Osteocyte (in vitro differentiated cells): ENCODE measurements around the gene TMC7. TPM values are rescaled to one million over a fixed set of nuclear protein-coding genes. Genes with fewer than 3 reads are reported as not detected.

Experiments
- DNase-seq: peaks from one replicate; pipeline ENCODE4 v3.0.0; 2021; ENCODE audit warnings: mixed read lengths; ENCODE audit not compliant: unreplicated experiment; ENCODE audit errors: extremely low spot score
- H3K27ac Mint-ChIP-seq: one replicate; pipeline ENCODE4 v1.8.0; 2021; ENCODE audit warnings: mild to moderate bottlenecking, mixed read lengths; ENCODE audit not compliant: unreplicated experiment
- H3K27me3 Mint-ChIP-seq: one replicate; pipeline ENCODE4 v1.8.0; 2021; ENCODE audit warnings: mixed read lengths; ENCODE audit not compliant: unreplicated experiment
- H3K36me3 Mint-ChIP-seq: one replicate; pipeline ENCODE4 v1.8.0; 2021; ENCODE audit warnings: mixed read lengths; ENCODE audit not compliant: unreplicated experiment
- H3K4me1 Mint-ChIP-seq: one replicate; pipeline ENCODE4 v1.8.0; 2021; ENCODE audit warnings: mixed read lengths; ENCODE audit not compliant: unreplicated experiment
- H3K4me3 Mint-ChIP-seq: one replicate; pipeline ENCODE4 v1.8.0; 2021; ENCODE audit warnings: mild to moderate bottlenecking, moderate library complexity, mixed read lengths; ENCODE audit not compliant: unreplicated experiment
- H3K9me3 Mint-ChIP-seq: one replicate; pipeline ENCODE4 v1.8.0; 2021; ENCODE audit warnings: mixed read lengths; ENCODE audit not compliant: unreplicated experiment
- CTCF ChIP-seq: fragments of 200-600 bp; sonication (generic); IDR thresholded peaks from 2 replicates; pipeline ENCODE4 v1.5.0; 2021; ENCODE audit warnings: antibody characterized with exemption, mild to moderate bottlenecking, moderate library complexity
- total RNA-seq: library from RNA; stranded (reverse); gene quantifications from 2 replicates; pipeline ENCODE4 v1.2.1, GENCODE V29; 2021

TMC7 gene
- total RNA-seq, 1 donor from 2014 or later: 1.2 TPM

DNA sequence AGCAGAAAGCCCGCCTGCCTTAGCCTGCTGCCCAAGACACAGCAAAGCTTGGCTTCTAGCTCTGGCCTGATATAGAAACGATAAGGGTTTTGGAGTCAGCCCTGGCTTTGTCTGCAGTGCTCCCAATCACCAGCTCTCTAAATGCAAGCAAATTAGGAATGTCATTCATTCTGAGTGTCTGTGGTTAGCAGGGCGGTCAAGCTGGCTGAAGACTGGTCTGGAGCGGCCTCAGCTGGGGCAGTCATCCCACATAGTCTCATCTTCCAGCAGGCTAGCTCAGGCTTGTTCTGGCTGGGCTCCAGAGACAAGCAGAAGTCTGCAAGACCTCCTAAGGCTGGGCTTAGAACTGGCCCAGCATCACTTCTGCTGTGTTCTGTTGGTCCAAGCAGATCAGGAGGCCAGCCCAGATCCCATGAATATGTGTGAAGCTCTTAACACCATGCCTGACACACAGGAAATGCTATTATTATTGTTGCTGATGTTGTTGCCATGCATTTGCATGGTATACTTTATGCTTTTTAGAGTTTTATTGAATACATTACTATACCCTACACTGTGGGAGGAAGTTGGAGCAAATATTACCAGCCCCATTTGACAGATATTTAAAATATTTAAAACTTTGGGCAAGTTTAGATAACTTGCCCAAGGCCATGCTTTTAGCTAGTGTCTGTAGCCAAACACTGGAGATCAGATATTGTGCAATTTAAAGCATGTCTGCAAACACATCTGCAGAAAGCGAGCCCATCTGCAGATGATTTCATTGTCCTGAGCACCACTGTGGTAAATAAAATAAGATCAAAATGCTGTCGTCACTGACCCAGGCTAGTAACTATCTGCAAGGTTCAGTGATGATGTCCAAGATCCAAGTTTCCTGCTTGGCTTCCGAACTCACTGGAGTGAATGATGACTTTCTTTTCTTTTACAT lies 24.8 kb downstream of the TMC7 start:
- Mint-ChIP-seq H3K27ac (no peak overlapping the region), H3K36me3 (peaks cover 11% of the 10 kb centered on the region), H3K4me3 (no peak overlapping the region), H3K27me3 (no peaks in the 10 kb centered on the region), H3K9me3 (no peaks in the 10 kb centered on the region), H3K4me1 (no peaks in the 10 kb centered on the region)
- DNase-seq: no peak
- no peak for TF ChIP-seq CTCF

DNA sequence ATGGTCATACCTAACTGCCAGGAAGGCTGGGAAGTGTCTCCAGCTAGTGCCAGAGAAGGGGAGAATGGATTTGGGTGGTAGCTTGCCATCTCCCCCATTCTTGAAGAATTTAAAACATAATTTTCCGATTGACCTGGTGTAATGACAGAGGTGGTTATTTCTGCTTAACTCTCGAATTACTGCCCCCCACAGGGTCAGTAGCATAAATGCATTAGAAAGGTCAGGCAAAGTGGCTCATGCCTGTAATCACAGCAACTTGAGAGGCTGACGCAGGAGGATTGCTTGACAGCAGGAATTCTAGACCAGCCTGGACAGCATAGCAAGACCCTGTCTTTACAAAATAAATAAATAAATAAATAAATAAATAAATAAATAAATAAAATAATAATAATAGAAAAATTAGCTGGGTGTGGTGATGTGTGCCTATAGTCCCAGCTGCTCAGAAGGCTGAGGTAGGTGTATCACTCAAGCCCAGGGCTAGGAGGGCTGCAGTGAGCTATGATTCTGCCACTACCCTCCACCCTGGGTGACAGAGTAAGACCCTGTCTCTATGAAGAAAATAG lies 27.5 kb downstream of the TMC7 start:
- Mint-ChIP-seq H3K36me3 (peaks cover 11% of the 10 kb centered on the region), H3K27me3 (no peaks in the 10 kb centered on the region), H3K4me3 (no peak overlapping the region), H3K9me3 (no peaks in the 10 kb centered on the region), H3K27ac (no peak overlapping the region), H3K4me1 (no peaks in the 10 kb centered on the region)
- TF ChIP-seq CTCF: no peak
- no peak for DNase-seq

GRCh38 chr16:19014461-19014860 lies 30.7 kb downstream of the TMC7 start:
- Mint-ChIP-seq H3K27ac (no peak overlapping the region), H3K27me3 (no peaks in the 10 kb centered on the region), H3K36me3 (peaks cover 12% of the 10 kb centered on the region), H3K9me3 (no peaks in the 10 kb centered on the region), H3K4me3 (no peak overlapping the region), H3K4me1 (no peaks in the 10 kb centered on the region)
- no peak for DNase-seq
- TF ChIP-seq CTCF: no peak

GRCh38 chr16:19017179-19017578 lies 33.4 kb downstream of the TMC7 start:
- DNase-seq: no peak
- Mint-ChIP-seq H3K4me1 (no peaks in the 10 kb centered on the region), H3K36me3 (peaks cover 12% of the 10 kb centered on the region), H3K27ac (no peak overlapping the region), H3K27me3 (no peaks in the 10 kb centered on the region), H3K9me3 (peaks cover 7% of the 10 kb centered on the region), H3K4me3 (no peak overlapping the region)
- TF ChIP-seq CTCF: no peak

- Mint-ChIP-seq H3K36me3 (peaks cover 13% of the 10 kb centered on the region), H3K4me1 (no peaks in the 10 kb centered on the region), H3K27ac (no peak overlapping the region), H3K4me3 (no peak overlapping the region), H3K9me3 (peaks cover 7% of the 10 kb centered on the region), H3K27me3 (no peaks in the 10 kb centered on the region)
- no peak for TF ChIP-seq CTCF
- DNase-seq: no peak
These were observed 37.0 kb downstream of the TMC7 start for GRCh38 chr16:19020689-19021088.
